Measurements from ENCODE around the gene UVRAG. TPM values are rescaled to one million over a fixed set of nuclear protein-coding genes. Genes with fewer than 3 reads are reported as not detected.

UVRAG gene
- total and polyA plus RNA-seq, 2 of the 13 experiments (the other 11 are each of a cell fraction or from before 2014, with no cell fraction given), result 9.7 to 17.3 TPM

GRCh38 chr11:76124905-76125770 lies 310.1 kb downstream of the UVRAG start:
- in situ Hi-C loops (cut with HindIII; ENCODE audit: extremely low pct_ligation_motif_present, low pct_unique_long_range_greater_than_20kb), result no loop called here
- CTCF ChIA-PET (ENCODE audit: low intra/inter-chr PET ratio, low total read pairs), result no interaction called here
- POLR2A ChIA-PET, result no interaction called here
- 96% methylated on average over 8 of the region's 8 CpGs for WGBS (ENCODE audit: low lambda C conversion rate)
- Histone ChIP-seq H2AFZ (ENCODE audit: low read length) (no peak overlapping the region), H3K9me3 (ENCODE audit: low read length) (no peaks in the 10 kb centered on the region), H3K27me3 (ENCODE audit: control insufficient read depth in 1 of 2, insufficient read depth in 2 of 2, low read length in 2 of 2) (no peaks in the 10 kb centered on the region), H3K27ac (ENCODE audit: extremely low read length, insufficient read depth, low read length) (no peak overlapping the region), H3K9ac (ENCODE audit: insufficient read depth, low read depth, low read length) (no peak overlapping the region), H4K20me1 (ENCODE audit: insufficient read depth, low read length) (no peaks in the 10 kb centered on the region), H3K4me1 (ENCODE audit: insufficient read depth, low read length) (no peaks in the 10 kb centered on the region), H3K36me3 (replicated peaks in 1 of 2; ENCODE audit: control insufficient read depth in 1 of 2, insufficient read depth in 2 of 2, low read length in 2 of 2) (peaks cover 0 to 6% of the 10 kb centered on the region in 2 experiments; a peak in 2 of 5 replicates), H3K79me2 (ENCODE audit: insufficient read depth, low read length) (no peaks in the 10 kb centered on the region), H3K4me2 (ENCODE audit: low read depth, low read length) (no peak overlapping the region), H3K4me3 (replicated peaks in 1 of 3; ENCODE audit: insufficient read depth in 1 of 3, low read depth in 2 of 3, low read length in 3 of 3) (no peak overlapping the region)
- DNase-seq (ENCODE audit: low spot score), result no peak
- intact Hi-C loops (cut with micrococcal nuclease; ENCODE audit: unreplicated experiment), result no loop called here
- BruUV-seq (replicated peaks), result no TSS peak
- FAIRE-seq, result no peak
- no peak for ATAC-seq
- no peak for TF ChIP-seq ZNF589 (CRISPR knock-in tag; conservative IDR thresholded peaks at IDR 0.05)
- TF ChIP-seq, protein P1, sequence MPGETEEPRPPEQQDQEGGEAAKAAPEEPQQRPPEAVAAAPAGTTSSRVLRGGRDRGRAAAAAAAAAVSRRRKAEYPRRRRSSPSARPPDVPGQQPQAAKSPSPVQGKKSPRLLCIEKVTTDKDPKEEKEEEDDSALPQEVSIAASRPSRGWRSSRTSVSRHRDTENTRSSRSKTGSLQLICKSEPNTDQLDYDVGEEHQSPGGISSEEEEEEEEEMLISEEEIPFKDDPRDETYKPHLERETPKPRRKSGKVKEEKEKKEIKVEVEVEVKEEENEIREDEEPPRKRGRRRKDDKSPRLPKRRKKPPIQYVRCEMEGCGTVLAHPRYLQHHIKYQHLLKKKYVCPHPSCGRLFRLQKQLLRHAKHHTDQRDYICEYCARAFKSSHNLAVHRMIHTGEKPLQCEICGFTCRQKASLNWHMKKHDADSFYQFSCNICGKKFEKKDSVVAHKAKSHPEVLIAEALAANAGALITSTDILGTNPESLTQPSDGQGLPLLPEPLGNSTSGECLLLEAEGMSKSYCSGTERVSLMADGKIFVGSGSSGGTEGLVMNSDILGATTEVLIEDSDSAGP (CRISPR knock-in tag; IDR thresholded peaks at IDR 0.05; ENCODE audit: borderline replicate concordance), result no peak
- no peak for TF ChIP-seq PCBP2 (optimal IDR thresholded peaks at IDR 0.05; ENCODE audit: low read depth, low read length, poor library complexity, severe bottlenecking)
- TF ChIP-seq ZIK1 (CRISPR knock-in tag; IDR thresholded peaks at IDR 0.05; ENCODE audit: borderline replicate concordance, low read depth), result no peak
- no peak for TF ChIP-seq SRY (CRISPR knock-in tag; IDR thresholded peaks at IDR 0.05)
- TF ChIP-seq IKZF5 (CRISPR knock-in tag; IDR thresholded peaks at IDR 0.05), result no peak
- TF ChIP-seq ZNF766 (CRISPR knock-in tag; IDR thresholded peaks at IDR 0.05; ENCODE audit: borderline replicate concordance), result no peak
- no peak for TF ChIP-seq ZNF10 (CRISPR knock-in tag; IDR thresholded peaks at IDR 0.05; ENCODE audit: borderline replicate concordance, low read depth)
- TF ChIP-seq, protein P2, sequence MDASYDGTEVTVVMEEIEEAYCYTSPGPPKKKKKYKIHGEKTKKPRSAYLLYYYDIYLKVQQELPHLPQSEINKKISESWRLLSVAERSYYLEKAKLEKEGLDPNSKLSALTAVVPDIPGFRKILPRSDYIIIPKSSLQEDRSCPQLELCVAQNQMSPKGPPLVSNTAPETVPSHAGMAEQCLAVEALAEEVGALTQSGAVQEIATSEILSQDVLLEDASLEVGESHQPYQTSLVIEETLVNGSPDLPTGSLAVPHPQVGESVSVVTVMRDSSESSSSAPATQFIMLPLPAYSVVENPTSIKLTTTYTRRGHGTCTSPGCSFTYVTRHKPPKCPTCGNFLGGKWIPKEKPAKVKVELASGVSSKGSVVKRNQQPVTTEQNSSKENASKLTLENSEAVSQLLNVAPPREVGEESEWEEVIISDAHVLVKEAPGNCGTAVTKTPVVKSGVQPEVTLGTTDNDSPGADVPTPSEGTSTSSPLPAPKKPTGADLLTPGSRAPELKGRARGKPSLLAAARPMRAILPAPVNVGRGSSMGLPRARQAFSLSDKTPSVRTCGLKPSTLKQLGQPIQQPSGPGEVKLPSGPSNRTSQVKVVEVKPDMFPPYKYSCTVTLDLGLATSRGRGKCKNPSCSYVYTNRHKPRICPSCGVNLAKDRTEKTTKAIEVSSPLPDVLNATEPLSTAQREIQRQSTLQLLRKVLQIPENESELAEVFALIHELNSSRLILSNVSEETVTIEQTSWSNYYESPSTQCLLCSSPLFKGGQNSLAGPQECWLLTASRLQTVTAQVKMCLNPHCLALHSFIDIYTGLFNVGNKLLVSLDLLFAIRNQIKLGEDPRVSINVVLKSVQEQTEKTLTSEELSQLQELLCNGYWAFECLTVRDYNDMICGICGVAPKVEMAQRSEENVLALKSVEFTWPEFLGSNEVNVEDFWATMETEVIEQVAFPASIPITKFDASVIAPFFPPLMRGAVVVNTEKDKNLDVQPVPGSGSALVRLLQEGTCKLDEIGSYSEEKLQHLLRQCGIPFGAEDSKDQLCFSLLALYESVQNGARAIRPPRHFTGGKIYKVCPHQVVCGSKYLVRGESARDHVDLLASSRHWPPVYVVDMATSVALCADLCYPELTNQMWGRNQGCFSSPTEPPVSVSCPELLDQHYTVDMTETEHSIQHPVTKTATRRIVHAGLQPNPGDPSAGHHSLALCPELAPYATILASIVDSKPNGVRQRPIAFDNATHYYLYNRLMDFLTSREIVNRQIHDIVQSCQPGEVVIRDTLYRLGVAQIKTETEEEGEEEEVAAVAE (CRISPR knock-in tag; IDR thresholded peaks at IDR 0.05; ENCODE audit: borderline replicate concordance), result no peak
- no peak for TF ChIP-seq ZNF569 (CRISPR knock-in tag; IDR thresholded peaks at IDR 0.05; ENCODE audit: borderline replicate concordance)
- TF ChIP-seq KAT7 (CRISPR knock-in tag; IDR thresholded peaks at IDR 0.05; ENCODE audit: borderline replicate concordance), result no peak
- no peak for TF ChIP-seq MTF2 (CRISPR knock-in tag; IDR thresholded peaks at IDR 0.05; ENCODE audit: borderline replicate concordance)
- TF ChIP-seq ZNF670 (CRISPR knock-in tag; IDR thresholded peaks at IDR 0.05; ENCODE audit: borderline replicate concordance), result no peak

All from HepG2 (cell line).